HG03108 (cell line): ENCODE results near the gene PPM1M.

ENCODE experiments used
- ATAC-seq: cut with Tn5 transposase; IDR thresholded peaks from one replicate; pipeline ENCODE4 v1.9.1; 2021; ENCODE audit warnings: moderate library complexity; ENCODE audit not compliant: unreplicated experiment

Gene PPM1M

GRCh38 chr3:52215351-52215750, 30.2 kb upstream of the PPM1M start:
- no peak for ATAC-seq

DNA sequence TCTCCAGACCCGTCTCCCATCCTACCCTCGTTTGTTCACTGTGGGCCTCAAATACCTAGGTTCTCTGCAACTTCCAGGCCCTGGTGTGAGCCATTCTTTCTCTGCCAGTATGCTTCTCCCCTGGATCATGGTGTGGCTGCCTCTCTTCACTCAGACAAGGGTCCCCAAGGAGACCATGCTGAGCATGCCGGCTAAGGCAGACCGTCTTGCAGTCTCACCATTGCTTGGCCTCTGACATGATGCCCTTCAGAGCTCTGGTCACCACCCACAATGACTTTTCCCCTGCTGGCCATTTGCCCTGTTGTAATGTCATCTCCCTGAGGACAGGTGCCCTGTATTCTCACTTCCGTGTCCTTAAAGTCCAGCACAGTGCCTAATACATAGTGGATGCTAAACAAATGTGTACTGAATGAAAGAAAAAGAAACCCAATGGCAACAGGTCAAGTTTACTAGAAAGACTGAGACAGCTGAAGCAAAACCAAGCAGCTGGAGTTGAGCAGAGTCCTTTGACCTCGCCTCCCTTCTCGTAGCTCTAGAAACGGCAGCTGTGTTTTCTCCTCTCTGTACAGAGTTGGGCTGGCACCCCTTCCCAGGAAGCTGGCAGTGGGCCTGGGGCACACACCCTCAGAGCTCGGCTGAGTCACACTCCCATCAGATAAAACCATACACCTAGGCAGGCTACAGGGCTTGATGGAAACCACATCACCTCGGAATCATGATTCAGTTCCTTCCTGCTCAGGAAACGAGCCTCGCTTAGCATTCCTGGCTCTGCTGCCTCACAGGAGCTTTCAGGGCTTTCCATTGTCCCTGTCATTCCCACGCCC, 28.8 kb upstream of the PPM1M start:
- no peak for ATAC-seq

DNA sequence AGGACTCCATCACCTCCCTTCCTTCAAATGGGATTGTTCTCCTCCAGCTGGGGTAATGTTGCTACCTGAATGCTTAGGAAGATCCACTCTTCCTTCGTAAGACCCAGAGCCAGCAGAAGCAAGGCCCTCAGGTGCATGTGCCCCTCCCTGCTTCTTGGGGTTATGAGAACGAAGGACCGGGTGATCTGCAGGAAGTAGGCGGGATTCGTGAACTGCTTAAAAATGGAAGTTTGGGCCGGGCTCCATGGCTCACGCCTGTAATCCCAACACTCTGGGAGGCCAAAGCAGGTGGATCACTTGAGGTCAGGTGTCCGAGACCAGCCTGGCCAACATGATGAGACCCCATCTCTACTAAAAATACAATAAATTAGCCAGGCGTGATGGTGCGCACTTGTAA, 28.2 kb upstream of the PPM1M start:
- no peak for ATAC-seq

DNA sequence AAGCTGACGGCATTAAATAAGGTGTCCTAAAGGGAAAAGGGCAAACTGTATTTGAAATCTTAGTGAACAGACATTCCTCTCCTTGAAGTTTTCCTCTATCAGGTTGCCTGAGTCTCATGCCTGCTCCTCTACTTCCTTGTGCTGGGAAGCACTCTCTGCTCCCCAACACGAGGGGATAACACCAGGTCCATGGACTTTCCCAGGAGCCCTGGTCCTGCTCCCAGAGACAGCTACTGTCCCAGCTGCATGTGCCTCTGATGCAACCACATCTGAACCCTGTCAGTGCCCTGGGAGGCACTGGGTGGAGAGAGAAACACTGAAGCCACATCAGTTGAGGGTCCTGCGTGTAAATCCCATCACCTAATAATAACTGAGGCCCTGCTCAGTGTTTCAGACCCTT, 27.5 kb upstream of the PPM1M start:
- no peak for ATAC-seq

- no peak for ATAC-seq
Observed at GRCh38 chr3:52218454-52218853, 27.1 kb upstream of the PPM1M start.

DNA sequence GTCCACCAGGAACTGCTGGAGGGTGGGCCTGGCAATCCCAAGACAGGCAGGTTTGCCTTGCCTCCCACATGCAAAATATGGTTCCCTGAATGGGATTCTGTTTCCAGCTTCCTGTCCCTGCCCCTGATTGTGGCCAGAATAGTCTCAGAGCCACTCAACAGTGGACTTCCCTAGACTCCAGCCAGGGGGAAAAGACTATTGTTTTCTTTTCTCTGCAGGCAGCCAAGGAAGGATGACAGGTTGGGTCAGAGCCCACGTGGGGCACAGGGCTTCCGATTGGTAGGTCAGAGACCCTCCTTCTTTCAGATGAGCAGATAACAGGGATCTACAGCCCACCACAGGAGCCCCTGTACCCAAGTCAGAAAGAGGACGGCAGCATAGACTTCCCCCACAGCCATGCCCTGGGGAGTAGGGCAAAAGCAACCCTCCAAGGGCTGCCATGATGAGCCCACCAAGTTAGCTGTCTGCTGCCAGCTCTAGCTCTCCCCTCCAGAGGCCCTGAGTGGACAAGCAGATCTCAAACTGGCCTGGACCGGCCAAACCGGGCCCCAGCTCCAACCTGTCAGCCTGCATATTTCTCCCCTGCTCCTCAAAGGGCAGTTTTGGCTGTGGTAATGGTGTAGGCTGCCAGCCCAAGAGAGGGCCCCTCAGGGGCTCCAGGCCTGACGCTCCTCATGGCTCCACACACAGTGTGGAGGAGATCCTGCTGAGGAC, 26.5 kb upstream of the PPM1M start:
- ATAC-seq, result no peak

GRCh38 chr3:52220380-52221026, 25.1 kb upstream of the PPM1M start:
- no peak for ATAC-seq

DNA sequence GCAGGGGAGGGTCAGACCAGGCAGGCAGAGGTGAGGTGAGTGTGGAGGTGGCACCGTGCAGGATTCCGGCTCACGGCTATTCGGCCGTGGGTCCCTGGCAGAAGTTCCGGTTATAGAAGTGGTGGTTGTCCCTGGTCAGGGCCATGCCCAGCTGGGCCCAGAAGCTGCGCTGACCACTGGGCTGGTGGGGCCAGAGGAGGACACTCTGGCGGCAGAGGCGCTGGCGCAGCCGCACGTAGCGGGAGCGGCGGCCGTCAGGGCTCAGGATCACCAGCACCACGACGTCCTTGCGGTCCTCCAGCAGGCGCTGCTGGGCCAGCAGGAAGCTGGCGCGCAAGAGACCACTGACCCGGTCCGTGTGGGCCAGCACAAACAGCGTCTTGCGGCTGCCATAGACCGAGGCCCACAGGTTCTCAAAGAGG, 24.4 kb upstream of the PPM1M start:
- ATAC-seq, result no peak

DNA sequence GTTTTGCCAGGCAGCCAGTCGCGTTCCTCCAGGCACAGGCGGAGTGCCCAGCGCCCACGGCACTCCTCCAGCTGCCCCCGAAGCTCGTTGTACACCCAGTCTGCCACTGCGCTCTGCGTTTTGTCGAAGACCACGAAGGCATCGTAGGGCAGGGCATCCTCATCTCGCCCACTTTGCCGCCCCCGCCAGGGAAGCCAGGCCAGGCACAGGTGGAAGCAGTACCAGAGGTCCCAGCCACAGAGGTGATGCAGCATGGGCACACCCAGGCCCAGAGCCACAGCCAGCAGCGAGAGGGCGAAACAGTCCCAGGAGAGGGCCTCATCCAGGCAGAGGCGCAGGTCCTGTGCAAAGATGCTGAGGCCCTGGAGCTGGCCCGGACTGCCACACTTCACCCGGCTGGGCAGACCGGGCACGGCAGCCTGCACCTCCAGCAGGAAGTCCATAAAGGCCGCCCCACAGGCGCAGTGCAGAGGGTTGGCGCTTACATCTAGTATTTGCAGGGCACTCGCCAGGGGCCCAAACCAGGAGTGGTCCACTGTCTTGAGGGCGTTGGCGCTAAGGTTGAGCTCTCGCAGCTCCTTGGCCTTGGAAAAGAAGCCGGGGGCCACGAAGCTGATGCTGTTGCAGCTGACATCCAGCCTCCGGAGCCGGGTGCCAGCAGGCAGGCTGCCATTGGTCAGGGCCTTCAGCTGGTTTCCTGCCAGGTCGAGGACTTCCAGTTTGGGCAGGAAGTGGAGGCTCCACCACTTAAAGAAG, 23.8 kb upstream of the PPM1M start:
- ATAC-seq, result no peak

- ATAC-seq, result no peak
Observed at GRCh38 chr3:52222319-52223221, 23.0 kb upstream of the PPM1M start.

DNA sequence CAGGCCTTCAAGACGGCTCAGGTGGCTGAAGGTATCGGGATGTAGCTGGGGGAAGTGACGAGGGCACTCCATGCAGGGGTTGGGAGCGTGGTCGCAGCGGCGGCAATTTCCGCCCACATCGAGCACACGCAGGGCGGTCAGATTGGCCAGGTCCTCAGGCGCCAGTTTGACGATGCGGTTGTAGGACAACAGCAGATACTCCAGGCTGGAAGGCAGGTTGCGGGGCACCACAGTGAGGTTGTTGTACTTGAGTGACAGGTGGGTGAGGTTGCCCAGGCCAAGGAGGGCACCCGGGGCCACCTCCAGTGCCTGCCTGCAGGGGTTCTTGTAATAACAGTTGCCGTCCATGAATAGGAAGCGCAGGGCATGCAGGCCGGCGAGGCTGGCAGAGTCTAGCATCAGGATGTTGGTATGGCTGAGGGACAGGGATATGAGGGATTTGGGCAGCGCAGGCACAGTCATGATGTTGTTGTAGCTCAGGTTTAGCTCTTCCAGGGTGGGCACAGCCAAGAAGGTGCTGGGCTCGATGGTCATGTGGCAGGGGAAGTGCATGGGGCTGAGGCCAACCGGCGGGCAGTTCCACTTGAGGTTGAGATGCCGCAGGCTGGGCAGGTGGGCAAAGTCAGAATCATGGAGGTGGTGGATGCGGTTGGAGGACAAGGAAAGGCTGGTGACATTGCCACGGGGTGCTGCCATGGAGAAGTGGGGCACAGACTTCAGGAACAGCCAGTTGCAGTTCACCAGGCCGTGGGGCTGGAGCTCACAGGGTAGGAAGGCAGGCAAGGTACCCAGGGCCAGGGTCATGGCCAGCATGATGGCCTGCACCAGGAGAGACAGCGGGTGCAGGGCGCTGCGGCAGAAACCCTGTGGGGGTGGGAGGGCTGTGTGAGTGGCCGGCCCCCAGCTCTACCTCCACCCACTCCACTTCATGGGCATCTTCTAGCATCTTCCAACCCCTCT, 21.8 kb upstream of the PPM1M start:
- no peak for ATAC-seq

DNA sequence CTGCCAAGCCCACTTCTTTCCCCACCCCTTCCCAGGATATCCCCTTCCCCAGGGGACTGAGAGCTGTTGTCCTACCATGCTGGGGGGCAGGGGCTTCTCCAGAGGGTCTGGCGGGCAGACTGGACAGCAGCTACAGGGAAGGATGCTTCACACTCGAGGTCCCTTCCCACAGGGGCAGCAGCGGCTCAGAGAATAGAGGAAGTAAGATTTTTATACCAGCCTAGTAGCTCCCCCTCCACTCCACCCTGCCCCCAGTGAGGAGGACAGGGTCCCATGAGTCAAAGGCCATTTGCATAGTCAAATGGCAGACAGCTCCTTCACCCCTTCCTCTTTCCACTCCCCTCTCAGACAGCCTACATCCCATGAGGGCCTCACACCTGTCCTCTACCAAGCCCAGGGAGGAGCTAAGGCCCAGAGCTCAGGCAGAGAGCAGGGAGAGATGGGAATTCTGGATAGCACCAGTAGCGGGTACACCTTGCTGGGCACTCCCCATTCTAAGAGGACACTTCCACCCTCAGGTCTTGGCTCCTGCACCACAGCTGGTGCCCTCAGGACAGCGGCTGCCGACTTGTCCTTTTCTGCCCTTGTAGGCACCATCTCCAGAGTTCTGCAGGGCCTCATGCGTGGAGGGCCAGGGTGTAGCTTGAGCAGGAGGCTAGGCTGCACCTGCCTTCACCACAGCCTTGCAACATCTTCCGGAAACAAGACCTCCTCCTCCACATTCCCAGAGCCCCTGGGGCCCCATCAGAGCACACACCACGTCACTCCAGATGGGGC, 19.9 kb upstream of the PPM1M start, which contains the start of gene TLR9:
Gene TLR9 (minus strand): TSS at position 194 of the 777 bp plus-strand sequence. CDS start 116 bp downstream, at position 78.
- ATAC-seq, result peak; percentile 84

- ATAC-seq, result no peak
Observed at GRCh38 chr3:52226229-52226817, 19.2 kb upstream of the PPM1M start.

- ATAC-seq, result no peak
Observed at GRCh38 chr3:52227117-52227516, 18.4 kb upstream of the PPM1M start.

DNA sequence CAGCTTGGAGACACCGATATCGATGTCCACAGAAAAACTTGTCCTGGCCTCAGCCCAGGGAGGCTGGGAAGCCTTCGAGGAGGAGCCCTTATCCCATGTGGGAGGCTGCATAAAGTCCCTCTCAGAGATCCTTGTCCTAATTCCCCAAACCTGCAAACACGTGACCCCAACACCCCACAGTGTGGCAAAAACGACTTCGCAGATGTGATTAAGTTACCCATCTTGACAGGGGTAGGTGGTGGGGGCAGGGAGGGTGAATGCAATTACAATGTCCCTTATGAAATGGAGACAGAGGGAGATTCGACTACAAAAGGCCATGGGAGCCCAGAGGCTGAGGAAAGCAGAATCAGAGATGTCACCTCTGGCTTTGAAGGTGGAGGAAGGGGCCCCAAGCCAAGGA, 17.8 kb upstream of the PPM1M start:
- no peak for ATAC-seq

- ATAC-seq, result no peak
Observed at GRCh38 chr3:52228266-52228665, 17.3 kb upstream of the PPM1M start.

DNA sequence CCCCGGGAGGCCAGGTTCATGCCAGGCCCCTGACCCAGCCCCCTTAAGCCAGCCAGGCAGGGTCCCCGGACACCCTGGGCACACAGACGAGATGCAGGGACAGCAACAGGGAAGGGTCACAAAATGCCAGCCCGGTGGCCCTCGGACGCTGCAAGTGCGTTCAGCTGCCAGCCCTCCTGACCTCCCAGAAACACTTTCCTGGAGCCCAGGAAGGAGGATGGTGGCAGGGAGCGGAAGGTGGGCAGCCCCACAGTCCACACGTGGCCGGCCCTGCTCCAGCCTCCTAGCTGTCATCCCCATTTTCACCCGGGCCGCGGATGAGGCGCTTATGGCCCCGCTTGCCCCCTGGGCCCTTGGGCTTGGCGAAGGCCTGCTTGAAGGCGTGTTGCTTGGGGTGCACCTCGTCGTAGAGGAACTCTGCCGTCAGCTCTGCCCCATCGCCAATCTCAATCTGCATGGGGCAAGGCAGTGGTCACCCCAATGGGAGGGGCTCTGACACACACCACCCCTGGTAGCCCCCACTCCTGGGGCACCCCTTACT, 16.7 kb upstream of the PPM1M start:
- ATAC-seq, result no peak
